Measurements from ENCODE around the gene PTGIR.

- TF ChIP-seq CTCF (optimal IDR thresholded peaks at IDR 0.05 in 1 of 3, IDR thresholded peaks at IDR 0.05 in 1 of 3, conservative IDR thresholded peaks at IDR 0.05 in 1 of 3; ENCODE audit: extremely low read depth in 1 of 3, insufficient read depth in 2 of 3, low read length in 3 of 3) (no peak), EZH2 (IDR thresholded peaks at IDR 0.05; ENCODE audit: low read length) (no peak)
Observed at GRCh38 chr19:46633130-46633529, 8.2 kb upstream of the PTGIR start.

All from keratinocyte (primary cell).